A549 (cell line): Measurements from ENCODE around the gene ZNF165. TPM values are rescaled to one million over a fixed set of nuclear protein-coding genes. Genes with fewer than 3 reads are reported as not detected.

ENCODE experiments used
- ATAC-seq, 2 experiments: fragments of 200-7000 bp in 1 of 2; fragments of >200 bp in 1 of 2; cut with Nextera tagmentation in 1 of 2; cut with Tn5 transposase in 1 of 2; 3 replicates each; pipeline versions ENCODE4 v1.8.0 to v1.9.1; 2018 to 2020; ENCODE audit warnings: mild to moderate bottlenecking in 1 of 2, moderate library complexity in 1 of 2
- CTCF ChIA-PET: fragments of 300-600 bp; sonication (Branson Sonifier 250); formaldehyde crosslinking; extraction: SDS; loops from one replicate; lab custom pipeline; 2021; ENCODE audit warnings: antibody characterized with exemption, inconsistent platforms; lab: Yijun Ruan, JAX
- POLR2A ChIA-PET: fragments of 350-600 bp; formaldehyde crosslinking; extraction: SDS; loops from one replicate; lab custom pipeline; 2021; ENCODE audit warnings: antibody characterized with exemption, inconsistent platforms; lab: Yijun Ruan, JAX
- DNase-seq, 2 experiments: peaks; one replicate each; pipeline versions ENCODE4 v3.0.0 to v3.0.0-alpha.2; 2011 to 2016; ENCODE audit warnings: low read depth in 1 of 2, low spot score in 1 of 2
- FAIRE-seq: peaks from 2 replicates; lab custom pipeline; 2011; peaks lifted over from hg19 to GRCh38; lab: Jason Lieb, UNC
- H3K27ac ChIP-seq, 2 experiments: fragments of >200 bp; sonication (Bioruptor Twin); formaldehyde crosslinking; 3 replicates each; pipeline ENCODE4 v1.5.1; 2016 to 2017
- H3K4me1 ChIP-seq: fragments of >200 bp; sonication (Bioruptor Twin); formaldehyde crosslinking; 3 replicates; pipeline ENCODE4 v1.6.1; 2016
- H3K4me2 ChIP-seq: fragments of >200 bp; sonication (Bioruptor Twin); formaldehyde crosslinking; 3 replicates; pipeline ENCODE4 v1.6.1; 2016
- H3K4me3 ChIP-seq: fragments of >200 bp; sonication (Bioruptor Twin); formaldehyde crosslinking; 3 replicates; pipeline ENCODE4 v1.5.1; 2016
- H3K9me3 ChIP-seq: fragments of >200 bp; sonication (Bioruptor Twin); formaldehyde crosslinking; 3 replicates; pipeline ENCODE4 v1.6.1; 2016
- BCL3 ChIP-seq: fragments of >200 bp; sonication (Bioruptor Twin); formaldehyde crosslinking; IDR thresholded peaks from 3 replicates; pipeline ENCODE4 v1.6.1; 2016
- CBX2 ChIP-seq: fragments of 200-600 bp; sonication (generic); IDR thresholded peaks from 2 replicates; pipeline ENCODE4 v1.6.1; 2016; ENCODE audit warnings: low read depth, mild to moderate bottlenecking, borderline replicate concordance
- CEBPB ChIP-seq, 2 experiments: fragments of >200 bp in 1 of 2; sonication (Bioruptor Twin) in 1 of 2; formaldehyde crosslinking in 1 of 2; IDR thresholded peaks; 2 replicates each; pipeline ENCODE4 v1.6.1; 2012 to 2016
- CHD2 ChIP-seq: fragments of 150-350 bp; IDR thresholded peaks from 2 replicates; pipeline ENCODE4 v1.6.1; 2014; ENCODE audit warnings: low read length; ENCODE audit not compliant: partially characterized antibody
- CTCF ChIP-seq: fragments of >200 bp; sonication (Bioruptor Twin); formaldehyde crosslinking; IDR thresholded peaks from 3 replicates; pipeline ENCODE4 v1.5.1; 2016
- E2F6 ChIP-seq: IDR thresholded peaks from 2 replicates; pipeline ENCODE4 v1.6.1; 2012; ENCODE audit warnings: low read depth, borderline replicate concordance
- EHMT2 ChIP-seq: fragments of 200-600 bp; sonication (generic); IDR thresholded peaks from 2 replicates; pipeline ENCODE4 v1.6.1; 2016; ENCODE audit warnings: antibody characterized with exemption, low read depth, mild to moderate bottlenecking, moderate library complexity
- ESRRA ChIP-seq: fragments of 150-350 bp; IDR thresholded peaks from 2 replicates; pipeline ENCODE4 v1.6.1; 2014; ENCODE audit warnings: mild to moderate bottlenecking, low read length, borderline replicate concordance
- FOSL2 ChIP-seq, 2 experiments: fragments of 450-650 bp in 1 of 2; fragments of >200 bp in 1 of 2; sonication (Bioruptor Twin) in 1 of 2; formaldehyde crosslinking; IDR thresholded peaks; 2 replicates each; pipeline versions ENCODE4 v1.5.0 to v1.6.1; 2016 to 2020; ENCODE audit warnings: mild to moderate bottlenecking in 1 of 2, moderate library complexity in 1 of 2
- HDAC2 ChIP-seq: fragments of 200-600 bp; sonication (generic); IDR thresholded peaks from 2 replicates; pipeline ENCODE4 v1.6.1; 2016
- HMGXB4 ChIP-seq: fragments of 250-450 bp; sonication (Bioruptor Pico); IDR thresholded peaks from 2 replicates; pipeline ENCODE4 v1.5.0; 2021; ENCODE audit warnings: mild to moderate bottlenecking, moderate library complexity, borderline replicate concordance
- HOXB13 ChIP-seq: fragments of 250-450 bp; sonication (Bioruptor Pico); IDR thresholded peaks from 2 replicates; pipeline ENCODE4 v1.5.0; 2020; ENCODE audit warnings: low read depth, mild to moderate bottlenecking, moderate library complexity
- JUN ChIP-seq, 2 experiments: fragments of >200 bp; sonication (Bioruptor Twin); formaldehyde crosslinking; IDR thresholded peaks; 2 replicates in 1 of 2; 3 replicates in 1 of 2; pipeline ENCODE4 v1.6.1; 2016 to 2017
- KDM5A ChIP-seq: fragments of 200-600 bp; sonication (generic); IDR thresholded peaks from 2 replicates; pipeline ENCODE4 v1.6.1; 2016; ENCODE audit warnings: antibody characterized with exemption, mild to moderate bottlenecking
- MAX ChIP-seq: IDR thresholded peaks from 2 replicates; pipeline ENCODE4 v1.6.1; 2012
- MAZ ChIP-seq: fragments of 150-350 bp; IDR thresholded peaks from 2 replicates; pipeline ENCODE4 v1.6.1; 2014; ENCODE audit warnings: antibody characterized with exemption, low read depth, low read length, borderline replicate concordance
- MYC ChIP-seq: IDR thresholded peaks from 2 replicates; pipeline ENCODE4 v1.6.1; 2012; ENCODE audit warnings: mild to moderate bottlenecking, inconsistent platforms, low read length, improper control_type of control experiment, borderline replicate concordance
- NPAS2 ChIP-seq: fragments of 250-450 bp; sonication (Bioruptor Pico); IDR thresholded peaks from 2 replicates; pipeline ENCODE4 v1.8.0; 2022; ENCODE audit warnings: mild to moderate bottlenecking, moderate library complexity, borderline replicate concordance
- POLR2A ChIP-seq: IDR thresholded peaks from 2 replicates; pipeline ENCODE4 v1.6.1; 2012; ENCODE audit warnings: mild to moderate bottlenecking, low read length
- POLR2AphosphoS2 ChIP-seq: conservative IDR thresholded peaks from 2 replicates; pipeline ENCODE4 v1.6.1; 2012; ENCODE audit warnings: low read length, improper control_type of control experiment, inconsistent platforms
- RARB ChIP-seq: fragments of 250-450 bp; sonication (Bioruptor Pico); IDR thresholded peaks from 2 replicates; pipeline ENCODE4 v1.8.0; 2021; ENCODE audit warnings: mild to moderate bottlenecking, moderate library complexity
- RCOR1 ChIP-seq: fragments of 150-350 bp; IDR thresholded peaks from 2 replicates; pipeline ENCODE4 v1.6.1; 2014; ENCODE audit warnings: antibody characterized with exemption, low read length, low read depth
- RFX5 ChIP-seq: fragments of 450-650 bp; IDR thresholded peaks from 2 replicates; pipeline ENCODE4 v1.7.1; 2014; ENCODE audit warnings: antibody characterized with exemption, mild to moderate bottlenecking, moderate library complexity
- SREBF2 ChIP-seq: fragments of 450-650 bp; IDR thresholded peaks from 2 replicates; pipeline ENCODE4 v1.6.1; 2014; ENCODE audit warnings: mild to moderate bottlenecking, moderate library complexity
- TFCP2L1 ChIP-seq: fragments of 250-450 bp; sonication (Bioruptor Pico); IDR thresholded peaks from 2 replicates; pipeline ENCODE4 v1.5.0; 2021; ENCODE audit warnings: mild to moderate bottlenecking
- TP53 ChIP-seq: fragments of 250-450 bp; sonication (Bioruptor Pico); IDR thresholded peaks from 2 replicates; pipeline ENCODE4 v1.5.0; 2021; ENCODE audit warnings: mild to moderate bottlenecking, moderate library complexity
- ZC3H11A ChIP-seq: fragments of 450-650 bp; IDR thresholded peaks from 2 replicates; pipeline ENCODE4 v1.6.1; 2014; ENCODE audit warnings: antibody characterized with exemption, mild to moderate bottlenecking
- ZFP36 ChIP-seq: fragments of 450-650 bp; IDR thresholded peaks from 2 replicates; pipeline ENCODE4 v1.6.1; 2014; ENCODE audit warnings: borderline replicate concordance; ENCODE audit not compliant: partially characterized antibody
- ZNF302 ChIP-seq: fragments of 250-450 bp; sonication (Bioruptor Pico); IDR thresholded peaks from 2 replicates; pipeline ENCODE4 v1.9.0; 2021; ENCODE audit warnings: inconsistent platforms, mild to moderate bottlenecking, moderate library complexity
- ZSCAN20 ChIP-seq: fragments of 250-450 bp; sonication (Bioruptor Pico); IDR thresholded peaks from 2 replicates; pipeline ENCODE4 v1.8.0; 2022; ENCODE audit warnings: mild to moderate bottlenecking, moderate library complexity
- WGBS: methylation state at CpG from one replicate; pipeline ENCODE4 v1.1.6; 2017; ENCODE audit errors: missing lambda C conversion rate; 5-methylcytosine and 5-hydroxymethylcytosine counted together
- polyA plus RNA-seq, 4 experiments: library from polyadenylated mRNA; depleted of rRNA in 3 of 4; stranded (reverse); fragments of >200 nt; fragmentation: RNase III in 1 of 4; extraction: RNeasy Plus Mini Kit Qiagen cat#74134 plus additional on column Dnase treatment in 1 of 4; gene quantifications; 2 replicates in 3 of 4; 3 replicates in 1 of 4; pipeline ENCODE4 v1.2.3, GENCODE V29; 2011 to 2017

The ZNF165 gene
- polyA plus RNA-seq, 2 of the 4 experiments (the other 2 are of a cell fraction): 0.72 to 0.76 TPM

- ATAC-seq (no peak), FAIRE-seq (no peak), DNase-seq (no peak)
- Histone ChIP-seq H3K9me3 (no peaks in the 10 kb centered on the region), H3K4me1 (no peaks in the 10 kb centered on the region), H3K4me2 (no peak overlapping the region), H3K4me3 (no peak overlapping the region), H3K27ac (no peak overlapping the region)
- ChIA-PET POLR2A (no interaction called here), CTCF (no interaction called here)
- TF ChIP-seq HDAC2: no peak
- no peak for TF ChIP-seq HOXB13 (CRISPR knock-in tag)
- no peak for TF ChIP-seq TP53 (CRISPR knock-in tag)
- no peak for TF ChIP-seq CBX2
- TF ChIP-seq ZC3H11A: no peak
- TF ChIP-seq MYC: no peak
- TF ChIP-seq MAX: no peak
- TF ChIP-seq TFCP2L1 (CRISPR knock-in tag): no peak
- TF ChIP-seq FOSL2 (IDR thresholded peaks at IDR 0.05): no peak
- no peak for TF ChIP-seq FOSL2 (CRISPR knock-in tag; IDR thresholded peaks at IDR 0.05)
- TF ChIP-seq ZSCAN20 (CRISPR knock-in tag): no peak
- TF ChIP-seq SREBF2: no peak
- TF ChIP-seq RARB (CRISPR knock-in tag): no peak
- no peak for TF ChIP-seq NPAS2
- no peak for TF ChIP-seq RCOR1
- TF ChIP-seq MAZ: no peak
- TF ChIP-seq JUN (IDR thresholded peaks at IDR 0.05): no peak
- 69% methylated on average over 6 of the region's 6 CpGs for WGBS
Observed at GRCh38 chr6:28078836-28079235, 1.5 kb upstream of the ZNF165 start.

- DNase-seq: peak; percentile 77 to 97
- no peaks in the 10 kb centered on the region for H3K4me1 ChIP-seq
- ChIA-PET CTCF (interaction anchor here (0.6 kb wide), 2 partner anchors 12 to 504 kb away, joined by 3 read pairs; no protein-coding TSS in a partner anchor), POLR2A (interaction anchor here (1.6 kb wide), 1 partner anchor 24 kb away, joined by 6 read pairs; no protein-coding TSS in a partner anchor)
- H3K9me3 ChIP-seq: no peaks in the 10 kb centered on the region
- ATAC-seq: peak; percentile 95
- FAIRE-seq: no peak
- H3K4me2 ChIP-seq: peak overlapping the region; percentile 83
- H3K4me3 ChIP-seq: peak overlapping the region; percentile 52
- H3K27ac ChIP-seq: peak overlapping the region; percentile 87 to 93
- WGBS: 4% methylated on average over 12 of the region's 46 CpGs
- no peak for TF ChIP-seq RARB (CRISPR knock-in tag)
- TF ChIP-seq SREBF2: no peak
- TF ChIP-seq BCL3: no peak
- TF ChIP-seq MYC: peak; percentile 61; the same call in 1 of the 2 replicates
- no peak for TF ChIP-seq EHMT2
- no peak for TF ChIP-seq POLR2A
- TF ChIP-seq CEBPB (IDR thresholded peaks at IDR 0.05): no peak
- no peak for TF ChIP-seq ZFP36
- TF ChIP-seq NPAS2: no peak
- TF ChIP-seq CTCF: no peak
- TF ChIP-seq JUN (IDR thresholded peaks at IDR 0.05): peak; percentile 24 to 50; a peak in 3 of 5 replicates
- TF ChIP-seq CHD2: no peak
- TF ChIP-seq ZC3H11A: no peak
- TF ChIP-seq RCOR1: no peak
- TF ChIP-seq KDM5A: peak; percentile 67
- TF ChIP-seq HMGXB4 (CRISPR knock-in tag): no peak
- no peak for TF ChIP-seq ZNF302
- no peak for TF ChIP-seq POLR2AphosphoS2
- TF ChIP-seq ESRRA: no peak
- TF ChIP-seq MAX: peak; percentile 85
- TF ChIP-seq RFX5: peak; percentile 71; the same call in 1 of the 2 replicates
- TF ChIP-seq TP53 (CRISPR knock-in tag): no peak
- no peak for TF ChIP-seq E2F6
- no peak for TF ChIP-seq HDAC2
Observed at GRCh38 chr6:28080631-28081485, 490 bp downstream of the ZNF165 start.
